Keratinocyte (primary cell): ENCODE measurements around the gene USP48. TPM values are rescaled to one million over a fixed set of nuclear protein-coding genes. Genes with fewer than 3 reads are reported as not detected.

Source experiments
- DNase-seq: peaks from one replicate; pipeline ENCODE4 v3.0.0-alpha.2; 2011; ENCODE audit warnings: low read depth, missing footprints, low spot score
- FAIRE-seq: peaks from 2 replicates; lab custom pipeline; 2011; peaks lifted over from hg19 to GRCh38; lab: Jason Lieb, UNC
- H2AFZ ChIP-seq: 2 replicates; pipeline ENCODE4 v1.6.0; 2012; ENCODE audit warnings: low read length, control low read depth, inconsistent platforms; ENCODE audit not compliant: control insufficient read depth
- H3K27ac ChIP-seq: 2 replicates; pipeline ENCODE4 v1.5.1; 2011; ENCODE audit warnings: low read length; ENCODE audit not compliant: control insufficient read depth, insufficient read depth
- H3K27me3 ChIP-seq: 3 replicates; pipeline ENCODE4 v1.6.0; 2011; ENCODE audit warnings: low read length; ENCODE audit not compliant: control insufficient read depth, insufficient read depth; ENCODE audit errors: extremely low read depth
- H3K36me3 ChIP-seq, 2 experiments: 2 replicates in 1 of 2; 3 replicates in 1 of 2; pipeline ENCODE4 v1.5.1; 2011; ENCODE audit warnings: low read length in 2 of 2, mild to moderate bottlenecking in 1 of 2; ENCODE audit not compliant: control insufficient read depth in 2 of 2, insufficient read depth in 2 of 2; ENCODE audit errors: extremely low read depth in 1 of 2
- H3K4me1 ChIP-seq: 3 replicates; pipeline ENCODE4 v1.5.1; 2011; ENCODE audit warnings: low read length; ENCODE audit not compliant: control insufficient read depth, insufficient read depth; ENCODE audit errors: extremely low read depth
- H3K4me2 ChIP-seq: 3 replicates; pipeline ENCODE4 v1.6.0; 2011; ENCODE audit warnings: low read depth, low read length; ENCODE audit not compliant: control insufficient read depth, insufficient read depth; ENCODE audit errors: extremely low read depth
- H3K4me3 ChIP-seq, 3 experiments: fragments of 200-600 bp in 1 of 3; sonication (generic) in 1 of 3; 2 replicates in 2 of 3; 3 replicates in 1 of 3; pipeline ENCODE4 v1.5.1; 2011 to 2016; ENCODE audit warnings: low read length in 3 of 3, mild to moderate bottlenecking in 3 of 3, control low read depth in 2 of 3, inconsistent platforms in 1 of 3, low read depth in 1 of 3, mixed read lengths in 1 of 3, mixed run types in 1 of 3, moderate library complexity in 1 of 3; ENCODE audit not compliant: control insufficient read depth in 2 of 3, insufficient read depth in 2 of 3; ENCODE audit errors: extremely low read depth in 1 of 3
- H3K79me2 ChIP-seq: 2 replicates; pipeline ENCODE4 v1.6.0; 2012; ENCODE audit warnings: low read length; ENCODE audit not compliant: control insufficient read depth, insufficient read depth
- H3K9ac ChIP-seq: 3 replicates; pipeline ENCODE4 v1.6.0; 2011; ENCODE audit warnings: low read length; ENCODE audit not compliant: control insufficient read depth, insufficient read depth; ENCODE audit errors: extremely low read depth
- H3K9me1 ChIP-seq: 3 replicates; pipeline ENCODE4 v1.6.0; 2011; ENCODE audit warnings: low read length; ENCODE audit not compliant: control insufficient read depth, insufficient read depth; ENCODE audit errors: extremely low read depth
- H3K9me3 ChIP-seq: 2 replicates; pipeline ENCODE4 v1.5.1; 2012; ENCODE audit warnings: low read depth, low read length; ENCODE audit not compliant: control insufficient read depth
- H4K20me1 ChIP-seq: 3 replicates; pipeline ENCODE4 v1.6.0; 2011; ENCODE audit warnings: low read length; ENCODE audit not compliant: control insufficient read depth, insufficient read depth; ENCODE audit errors: extremely low read depth
- EZH2 ChIP-seq: IDR thresholded peaks from one replicate; pipeline ENCODE4 v1.6.1; 2012; ENCODE audit warnings: inconsistent platforms, mild to moderate bottlenecking, low read length, moderate library complexity
- dilution Hi-C: fragments of 300-500 bp; cut with MboI; formaldehyde crosslinking; loops from one replicate; pipeline ENCODE4 v1.7.0; 2020; ENCODE audit warnings: low sequenced_read_pairs; ENCODE audit not compliant: extremely low pct_ligation_motif_present
- polyA plus RNA-seq, 5 experiments: library from polyadenylated mRNA; depleted of rRNA in 3 of 5; stranded (reverse) in 3 of 5; stranded (forward) in 1 of 5; unstranded in 1 of 5; fragments of >200 nt; gene quantifications; 1 replicate in 1 of 5; 2 replicates in 3 of 5; 3 replicates in 1 of 5; pipeline versions ENCODE4 v1.2.1 to v1.2.3, GENCODE V29; 2011 to 2012; ENCODE audit warnings: missing spikeins in 2 of 5, low read depth in 1 of 5, low replicate concordance in 1 of 5
- TF ChIP-seq, protein P1 (sequence below), 3 experiments: IDR thresholded peaks in 1 of 3; conservative IDR thresholded peaks in 1 of 3; optimal IDR thresholded peaks in 1 of 3; 2 replicates in 2 of 3; 3 replicates in 1 of 3; pipeline versions ENCODE3 to v1.5.1; 2011; ENCODE audit warnings: low read length in 3 of 3, mild to moderate bottlenecking in 3 of 3, moderate library complexity in 2 of 3, control low read depth in 1 of 3, inconsistent platforms in 1 of 3; ENCODE audit not compliant: insufficient read depth in 2 of 3; ENCODE audit errors: extremely low read depth in 1 of 3

Gene USP48
- polyA plus RNA-seq, 1 donor (not counting 4 experiments of a cell fraction or from before 2014, with no cell fraction given): 33.0 TPM

DNA sequence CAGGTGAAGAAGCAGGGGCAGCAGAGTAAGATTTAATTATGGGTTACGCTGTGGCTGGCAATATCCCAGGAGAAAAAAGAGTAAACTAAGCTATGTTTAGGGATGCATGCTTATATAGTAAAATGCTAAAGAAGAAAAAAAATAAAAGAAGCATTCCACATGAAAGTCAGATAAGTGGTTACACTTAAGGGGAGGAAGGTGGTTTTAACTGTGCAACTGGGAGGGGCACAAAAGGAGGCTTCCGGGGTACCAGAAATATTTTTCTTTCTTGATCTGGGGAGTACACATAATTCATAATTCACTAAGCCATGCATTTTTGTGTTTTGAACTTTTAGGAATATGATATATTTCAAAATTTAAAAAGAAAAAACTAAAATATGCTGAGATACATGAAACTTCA is 39.5 kb downstream of the USP48 start:
- no peak overlapping the region for H3K9ac ChIP-seq
- H3K36me3 ChIP-seq: peaks cover 3 to 8% of the 10 kb centered on the region in 2 experiments
- FAIRE-seq: no peak
- no peaks in the 10 kb centered on the region for H3K4me1 ChIP-seq
- H3K4me3 ChIP-seq: no peak overlapping the region
- H3K79me2 ChIP-seq: no peaks in the 10 kb centered on the region
- TF ChIP-seq EZH2: no peak
- TF ChIP-seq, protein P1, sequence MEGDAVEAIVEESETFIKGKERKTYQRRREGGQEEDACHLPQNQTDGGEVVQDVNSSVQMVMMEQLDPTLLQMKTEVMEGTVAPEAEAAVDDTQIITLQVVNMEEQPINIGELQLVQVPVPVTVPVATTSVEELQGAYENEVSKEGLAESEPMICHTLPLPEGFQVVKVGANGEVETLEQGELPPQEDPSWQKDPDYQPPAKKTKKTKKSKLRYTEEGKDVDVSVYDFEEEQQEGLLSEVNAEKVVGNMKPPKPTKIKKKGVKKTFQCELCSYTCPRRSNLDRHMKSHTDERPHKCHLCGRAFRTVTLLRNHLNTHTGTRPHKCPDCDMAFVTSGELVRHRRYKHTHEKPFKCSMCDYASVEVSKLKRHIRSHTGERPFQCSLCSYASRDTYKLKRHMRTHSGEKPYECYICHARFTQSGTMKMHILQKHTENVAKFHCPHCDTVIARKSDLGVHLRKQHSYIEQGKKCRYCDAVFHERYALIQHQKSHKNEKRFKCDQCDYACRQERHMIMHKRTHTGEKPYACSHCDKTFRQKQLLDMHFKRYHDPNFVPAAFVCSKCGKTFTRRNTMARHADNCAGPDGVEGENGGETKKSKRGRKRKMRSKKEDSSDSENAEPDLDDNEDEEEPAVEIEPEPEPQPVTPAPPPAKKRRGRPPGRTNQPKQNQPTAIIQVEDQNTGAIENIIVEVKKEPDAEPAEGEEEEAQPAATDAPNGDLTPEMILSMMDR (optimal IDR thresholded peaks at IDR 0.05 in 1 of 3, IDR thresholded peaks at IDR 0.05 in 1 of 3, conservative IDR thresholded peaks at IDR 0.05 in 1 of 3; ENCODE audit: extremely low read depth in 1 of 3, insufficient read depth in 2 of 3, low read length in 3 of 3): no peak
- no peaks in the 10 kb centered on the region for H3K27me3 ChIP-seq
- H2AFZ ChIP-seq: no peak overlapping the region
- peaks cover 3% of the 10 kb centered on the region for H3K9me1 ChIP-seq
- dilution Hi-C loops: no loop called here
- H3K9me3 ChIP-seq: no peaks in the 10 kb centered on the region
- no peak overlapping the region for H3K4me2 ChIP-seq
- no peak overlapping the region for H3K27ac ChIP-seq
- DNase-seq: no peak
- H4K20me1 ChIP-seq: no peaks in the 10 kb centered on the region

DNA sequence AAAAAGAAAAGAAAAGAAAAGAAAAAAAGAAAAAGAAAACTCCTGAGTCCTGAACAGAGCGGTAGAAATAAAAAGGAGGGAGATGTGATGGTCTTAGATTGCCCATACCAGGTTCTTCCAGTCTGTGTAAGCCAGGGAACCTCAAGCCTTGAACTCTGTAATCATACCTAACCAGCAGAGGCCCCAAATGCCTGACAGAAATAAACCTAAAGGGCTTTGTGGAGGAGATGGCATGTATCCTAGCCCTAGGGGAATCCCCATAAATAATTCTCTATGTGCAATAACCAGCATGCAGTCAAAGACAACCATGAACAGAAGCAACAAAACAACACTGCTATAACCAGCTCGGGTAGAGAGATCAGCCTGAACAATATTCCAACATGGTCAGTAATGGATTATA is 40.4 kb downstream of the USP48 start:
- Histone ChIP-seq H3K4me1 (no peaks in the 10 kb centered on the region), H2AFZ (no peak overlapping the region), H3K4me2 (no peak overlapping the region), H3K9ac (no peak overlapping the region), H3K4me3 (no peak overlapping the region), H3K9me3 (no peaks in the 10 kb centered on the region), H3K9me1 (peaks cover 3% of the 10 kb centered on the region), H3K27me3 (no peaks in the 10 kb centered on the region), H3K36me3 (peaks cover 3 to 8% of the 10 kb centered on the region in 2 experiments), H3K79me2 (no peaks in the 10 kb centered on the region), H4K20me1 (no peaks in the 10 kb centered on the region), H3K27ac (no peak overlapping the region)
- dilution Hi-C loops: no loop called here
- DNase-seq (no peak), FAIRE-seq (no peak)
- TF ChIP-seq, protein P1 (optimal IDR thresholded peaks at IDR 0.05 in 1 of 3, IDR thresholded peaks at IDR 0.05 in 1 of 3, conservative IDR thresholded peaks at IDR 0.05 in 1 of 3; ENCODE audit: extremely low read depth in 1 of 3, insufficient read depth in 2 of 3, low read length in 3 of 3): no peak
- no peak for TF ChIP-seq EZH2
